Testis (tissue), 3 donors: ENCODE data around the gene TBC1D5. TPM values are rescaled to one million over a fixed set of nuclear protein-coding genes. Genes with fewer than 3 reads are reported as not detected.

Experiments
- DNase-seq: peaks from one replicate; pipeline ENCODE4 v3.0.0-alpha.2; 2019
- H3K27ac ChIP-seq, 2 donors: fragments of 200-600 bp; sonication (generic); one replicate each; pipeline ENCODE4 v1.5.1; 2019
- H3K27me3 ChIP-seq: fragments of 200-600 bp; sonication (generic); one replicate; pipeline ENCODE4 v1.5.1; 2019
- H3K36me3 ChIP-seq: fragments of 200-600 bp; sonication (generic); one replicate; pipeline ENCODE4 v1.5.1; 2017; ENCODE audit warnings: low read depth; ENCODE audit errors: missing control alignments
- H3K4me1 ChIP-seq: fragments of 200-600 bp; sonication (generic); one replicate; pipeline ENCODE4 v1.5.1; 2019
- H3K4me3 ChIP-seq, 2 donors: fragments of 200-600 bp; sonication (generic); one replicate each; pipeline ENCODE4 v1.5.1; 2017 to 2019
- H3K9me3 ChIP-seq: fragments of 200-600 bp; sonication (generic); one replicate; pipeline ENCODE4 v1.5.1; 2017
- CTCF ChIP-seq, 3 experiments: fragments of 450-650 bp in 2 of 3; fragments of 200-600 bp in 1 of 3; sonication (generic) in 1 of 3; IDR thresholded peaks; one replicate each; pipeline ENCODE4 v1.5.1; 2016 to 2019; ENCODE audit warnings: antibody characterized with exemption in 3 of 3, mild to moderate bottlenecking in 2 of 3, moderate library complexity in 1 of 3
- POLR2A ChIP-seq: fragments of 450-650 bp; IDR thresholded peaks from one replicate; pipeline ENCODE4 v1.6.1; 2017; ENCODE audit warnings: antibody characterized with exemption, mild to moderate bottlenecking, moderate library complexity
- WGBS, 2 donors: methylation state at CpG; one replicate each; pipeline ENCODE4 v1.1.5; 2018; 5-methylcytosine and 5-hydroxymethylcytosine counted together
- intact Hi-C: fragments of 100-400 bp; cut with DNase I; formaldehyde crosslinking; loops from one replicate; pipeline ENCODE4 v1.15.1; 2023; ENCODE audit warnings: low total_unique reads
- polyA plus RNA-seq: library from polyadenylated mRNA; stranded (reverse); fragments of 350-450 nt; fragmentation: Illumina TruSeq; extraction: RNeasy Lipid Tissue Mini Kit (QIAGEN cat#74804); gene quantifications from one replicate; pipeline ENCODE4 v1.2.3, GENCODE V29; 2014; ENCODE audit warnings: low read depth, low replicate concordance; ENCODE audit not compliant: insufficient read depth
- total RNA-seq, 2 donors: library from RNA; depleted of rRNA; stranded (reverse); fragments of >200 nt; gene quantifications; one replicate each; pipeline ENCODE4 v1.2.3, GENCODE V29; 2016

TBC1D5 gene
- total and polyA plus RNA-seq, 3 donors from 2014 or later: 47.8 to 98.1 (median 95.4) TPM

- Histone ChIP-seq H3K9me3 (no peaks in the 10 kb centered on the region), H3K27ac (no peak overlapping the region), H3K27me3 (no peaks in the 10 kb centered on the region), H3K4me1 (no peaks in the 10 kb centered on the region), H3K4me3 (no peak overlapping the region), H3K36me3 (no peaks in the 10 kb centered on the region)
- intact Hi-C loops: no loop called here
- DNase-seq: no peak
- TF ChIP-seq CTCF (IDR thresholded peaks at IDR 0.05) (no peak), POLR2A (no peak)
These were observed 510.0 kb downstream of the TBC1D5 start for GRCh38 chr3:17232442-17232841.

GRCh38 chr3:17231537-17232261 lies 510.7 kb downstream of the TBC1D5 start:
- no peaks in the 10 kb centered on the region for H3K4me1 ChIP-seq
- H3K4me3 ChIP-seq: no peak overlapping the region
- H3K27me3 ChIP-seq: no peaks in the 10 kb centered on the region
- DNase-seq: no peak
- H3K9me3 ChIP-seq: no peaks in the 10 kb centered on the region
- no peaks in the 10 kb centered on the region for H3K36me3 ChIP-seq
- WGBS, 2 donors: 84 to 86% methylated on average over 3 of the region's 3 CpGs
- intact Hi-C loops: no loop called here
- H3K27ac ChIP-seq: no peak overlapping the region
- TF ChIP-seq POLR2A (no peak), CTCF (IDR thresholded peaks at IDR 0.05) (no peak)

- intact Hi-C loops: no loop called here
- 82 to 87% methylated on average over 2 of the region's 2 CpGs for WGBS, 2 donors
These were observed 515.0 kb downstream of the TBC1D5 start for GRCh38 chr3:17227472-17227871.

GRCh38 chr3:17221529-17221928 lies 520.9 kb downstream of the TBC1D5 start:
- H3K27ac ChIP-seq: no peak overlapping the region
- no peak for TF ChIP-seq CTCF (IDR thresholded peaks at IDR 0.05)
- intact Hi-C loops: no loop called here
- H3K4me3 ChIP-seq: no peak overlapping the region
- 93 to 100% methylated on average over 1 of the region's 1 CpG for WGBS, 2 donors
- no peaks in the 10 kb centered on the region for H3K27me3 ChIP-seq
- no peaks in the 10 kb centered on the region for H3K36me3 ChIP-seq
- no peaks in the 10 kb centered on the region for H3K9me3 ChIP-seq
- DNase-seq: no peak
- H3K4me1 ChIP-seq: no peaks in the 10 kb centered on the region

More at GRCh38 chr3:17227472-17227871, 515.0 kb downstream of the TBC1D5 start:
- DNase-seq: no peak
- TF ChIP-seq POLR2A (no peak), CTCF (IDR thresholded peaks at IDR 0.05) (no peak)
- Histone ChIP-seq H3K27me3 (no peaks in the 10 kb centered on the region), H3K27ac (no peak overlapping the region), H3K4me3 (no peak overlapping the region), H3K36me3 (no peaks in the 10 kb centered on the region), H3K9me3 (no peaks in the 10 kb centered on the region), H3K4me1 (no peaks in the 10 kb centered on the region)

GRCh38 chr3:17219593-17219992 lies 522.8 kb downstream of the TBC1D5 start:
- Histone ChIP-seq H3K4me3 (no peak overlapping the region), H3K9me3 (no peaks in the 10 kb centered on the region), H3K36me3 (no peaks in the 10 kb centered on the region), H3K4me1 (no peaks in the 10 kb centered on the region), H3K27me3 (no peaks in the 10 kb centered on the region), H3K27ac (no peak overlapping the region)
- DNase-seq: no peak
- WGBS, 2 donors: 90 to 97% methylated on average over 2 of the region's 2 CpGs
- intact Hi-C loops: no loop called here
- TF ChIP-seq CTCF (IDR thresholded peaks at IDR 0.05): no peak
- TF ChIP-seq POLR2A: no peak
